GM18526 (cell line): ENCODE data around the gene AJM1.

ENCODE experiments used
- POLR2A ChIP-seq: IDR thresholded peaks from 3 replicates; pipeline ENCODE4 v1.6.1; 2011; ENCODE audit not compliant: insufficient read length; ENCODE audit errors: extremely low read depth

AJM1 gene

DNA sequence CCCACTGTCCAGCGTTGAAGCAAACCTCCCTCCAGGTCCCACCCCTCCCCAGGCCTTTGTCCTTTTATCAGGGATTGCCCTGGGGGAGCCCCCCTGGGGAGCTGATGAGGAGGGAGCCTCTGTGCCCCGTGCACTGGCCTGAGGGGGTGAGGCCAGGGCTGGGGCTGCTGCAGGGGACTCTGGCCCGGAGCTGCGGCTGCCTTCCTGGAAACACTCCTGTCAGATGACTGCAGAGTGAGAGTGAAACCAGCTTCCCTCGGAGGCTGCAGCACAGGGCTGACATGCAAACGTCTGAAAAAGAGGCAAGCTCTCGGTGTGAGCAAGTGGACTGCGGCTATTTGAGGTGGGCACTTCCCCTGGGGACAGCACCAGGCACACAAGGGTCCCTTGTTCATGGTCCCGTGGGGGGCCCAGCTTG lies 39.4 kb downstream of the AJM1 start:
- peak; percentile 21 for TF ChIP-seq POLR2A

DNA sequence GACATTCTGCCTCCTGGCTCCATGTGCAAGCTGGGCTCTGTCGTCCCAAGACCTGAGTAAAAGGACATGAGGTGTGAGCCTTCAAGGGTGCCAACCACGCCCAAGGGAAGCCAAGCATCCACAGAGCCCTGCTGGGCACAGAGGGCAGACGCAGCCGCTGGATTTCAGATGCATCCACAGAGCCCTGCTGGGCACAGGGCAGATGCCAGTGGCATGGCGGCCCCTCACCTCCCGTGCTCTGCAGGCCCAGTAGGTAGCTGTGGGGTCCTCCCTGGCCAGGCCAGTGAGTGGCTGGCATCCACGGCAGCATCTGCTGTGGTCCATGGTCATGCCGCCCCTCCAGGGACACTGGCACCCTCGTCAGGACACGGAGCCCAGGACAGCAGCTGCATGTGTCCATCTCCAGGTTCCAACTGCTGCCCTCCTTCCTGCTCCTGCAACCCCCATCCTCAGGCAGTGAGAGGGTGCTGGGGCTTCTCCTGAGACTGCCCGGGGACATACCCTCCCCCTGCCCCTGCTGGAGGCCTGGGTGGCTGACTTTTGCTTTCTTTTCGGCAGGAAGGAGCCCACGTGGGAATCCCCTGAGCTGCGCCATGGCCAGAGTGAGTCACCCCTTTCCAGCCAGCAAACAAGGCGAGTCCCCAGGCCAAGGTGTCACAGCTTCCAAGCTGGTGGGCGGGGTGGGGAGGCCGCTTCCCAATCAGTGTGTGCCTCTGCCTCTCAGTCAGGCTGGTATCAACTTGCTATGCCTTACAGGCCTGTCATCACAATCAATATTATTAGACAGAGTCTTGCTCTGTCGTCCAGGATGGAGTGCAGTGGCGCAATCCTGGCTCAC lies 40.0 kb downstream of the AJM1 start:
- peak; percentile 34 for TF ChIP-seq POLR2A

DNA sequence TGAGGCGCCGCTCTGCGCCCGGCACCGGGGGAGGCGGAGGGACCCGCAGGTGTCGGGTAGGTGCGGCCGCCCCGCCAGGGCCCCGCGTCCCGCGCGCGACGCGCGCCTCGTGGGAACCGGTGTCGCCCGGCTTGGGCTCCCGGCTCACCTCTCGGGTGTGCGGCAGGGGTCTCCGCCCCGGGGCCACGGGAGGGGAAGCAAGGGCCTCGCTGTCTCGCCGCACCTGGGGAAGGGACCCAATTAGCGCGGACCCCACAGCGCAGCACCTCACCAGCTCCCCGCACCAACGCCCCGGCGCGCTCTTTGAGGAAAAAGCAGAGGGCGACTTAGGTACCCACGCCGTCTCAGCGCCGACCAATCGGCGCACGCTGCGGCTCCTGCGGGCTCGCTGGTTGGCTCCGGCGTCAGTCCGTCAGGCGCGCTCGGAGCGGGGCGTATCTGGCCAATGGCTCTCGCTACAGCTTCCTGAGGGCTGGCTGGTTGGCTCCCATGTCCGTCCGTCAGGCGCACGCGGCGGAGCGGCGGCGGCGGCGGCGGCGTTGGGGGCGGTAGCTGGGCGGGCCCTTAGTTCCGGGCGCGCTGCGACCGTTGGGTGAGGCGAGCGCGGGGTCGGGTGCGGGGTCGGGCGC lies 43.8 kb downstream of the AJM1 start, which contains the start of gene TRAF2:
Gene TRAF2 (plus strand): TSS at position 567 of the 629 bp plus-strand sequence. CDS start 12,225 bp downstream, outside the sequence.
- TF ChIP-seq POLR2A = peak; percentile 96

GRCh38 chr9:136886610-136887597 lies 44.6 kb downstream of the AJM1 start:
- TF ChIP-seq POLR2A = no peak

DNA sequence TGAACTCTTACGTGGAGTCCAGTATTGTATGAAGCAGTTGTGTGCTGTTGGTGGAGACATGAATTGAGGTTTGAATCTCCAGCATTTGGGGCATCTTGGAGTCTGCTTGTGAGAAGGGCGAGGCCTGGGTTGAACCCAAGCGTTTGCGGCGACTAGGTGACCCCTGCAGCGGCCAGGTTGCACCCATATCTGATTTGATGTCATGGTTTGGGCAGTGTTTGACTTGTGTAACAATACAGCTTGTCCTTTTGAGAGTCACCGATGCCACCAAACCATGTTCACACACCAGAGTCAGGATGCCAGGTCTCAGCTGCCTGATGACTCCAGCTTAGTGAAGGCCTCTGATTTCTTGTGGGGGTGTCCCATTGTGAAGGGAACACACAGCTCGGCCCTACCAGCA lies 46.2 kb downstream of the AJM1 start:
- no peak for TF ChIP-seq POLR2A

GRCh38 chr9:136889858-136890257 lies 47.6 kb downstream of the AJM1 start:
- TF ChIP-seq POLR2A = no peak

DNA sequence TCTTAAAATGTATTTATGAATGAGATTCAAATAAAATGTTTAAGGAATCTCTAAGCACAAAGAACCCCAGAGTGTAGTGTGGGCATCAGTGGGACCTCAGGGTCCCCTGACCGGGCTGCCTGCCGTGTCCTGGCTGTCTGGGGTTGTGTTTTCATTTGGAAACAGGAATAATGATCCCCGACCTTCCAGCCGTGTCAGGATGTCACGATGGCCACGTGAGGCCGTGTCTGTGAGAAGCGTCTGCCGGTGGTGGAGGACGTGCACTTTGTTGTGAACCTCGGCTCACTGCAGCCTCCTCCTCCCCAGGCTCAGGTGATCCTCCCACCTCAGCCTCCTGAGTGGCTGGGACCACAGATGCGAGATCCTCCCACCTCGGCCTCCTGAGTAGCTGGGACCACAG lies 48.4 kb downstream of the AJM1 start:
- no peak for TF ChIP-seq POLR2A
